Motor neuron (in vitro differentiated cells): ENCODE measurements around the gene UTS2R. TPM values are rescaled to one million over a fixed set of nuclear protein-coding genes. Genes with fewer than 3 reads are reported as not detected.
A peak's percentile ranks its signal among the peaks of the same experiment; 100 is the strongest.

Source experiments
- ATAC-seq, 8 experiments: fragments of 200-7000 bp; cut with Tn5 transposase; replicated peaks in 6 of 8; 2 replicates each; pipeline ENCODE4 v1.8.0; 2021; ENCODE audit warnings: mild to moderate bottlenecking in 8 of 8, moderate library complexity in 8 of 8
- H3K27ac ChIP-seq, 2 donors: fragments of 250-450 bp; sonication (Bioruptor Pico); 2 replicates each; pipeline ENCODE4 v1.9.0; 2021; ENCODE audit warnings: antibody characterized with exemption in 2 of 2, mild to moderate bottlenecking in 2 of 2, moderate library complexity in 1 of 2
- H3K4me1 ChIP-seq, 2 donors: fragments of 250-450 bp; sonication (Bioruptor Pico); replicated peaks in 1 of 2; 2 replicates each; pipeline ENCODE4 v1.6.1; 2021; ENCODE audit warnings: antibody characterized with exemption in 2 of 2, mild to moderate bottlenecking in 2 of 2, moderate library complexity in 1 of 2
- H3K4me3 ChIP-seq, 5 donors: fragments of 250-450 bp; sonication (Bioruptor Pico); 2 replicates each; pipeline ENCODE4 v1.9.0; 2021; ENCODE audit warnings: antibody characterized with exemption in 5 of 5, mild to moderate bottlenecking in 5 of 5, moderate library complexity in 4 of 5
- WGBS, 10 experiments: fragments of 450-650 bp; shearing (Covaris generic); methylation state at CpG; one replicate each; pipeline ENCODE4 v1.0.0; 2022; 5-methylcytosine and 5-hydroxymethylcytosine counted together
- in situ Hi-C, 9 experiments: fragments of 400-800 bp; cut with MboI; loops; one replicate each; pipeline ENCODE4 v1.15.0; 2021; ENCODE audit warnings: low sequenced_read_pairs in 9 of 9, low pct_unique_long_range_greater_than_20kb in 2 of 9; ENCODE audit not compliant: unreplicated experiment in 9 of 9
- total RNA-seq, 8 experiments: library from RNA; unstranded; fragments of 300-600 nt; gene quantifications; 2 replicates each; pipeline versions ENCODE4 v1.2.3 to v1.2.4, GENCODE V29; 2022

The UTS2R gene
- total RNA-seq, 8 experiments from 2014 or later = 0.11 to 0.43 (median 0.13) TPM; not detected in 5

DNA sequence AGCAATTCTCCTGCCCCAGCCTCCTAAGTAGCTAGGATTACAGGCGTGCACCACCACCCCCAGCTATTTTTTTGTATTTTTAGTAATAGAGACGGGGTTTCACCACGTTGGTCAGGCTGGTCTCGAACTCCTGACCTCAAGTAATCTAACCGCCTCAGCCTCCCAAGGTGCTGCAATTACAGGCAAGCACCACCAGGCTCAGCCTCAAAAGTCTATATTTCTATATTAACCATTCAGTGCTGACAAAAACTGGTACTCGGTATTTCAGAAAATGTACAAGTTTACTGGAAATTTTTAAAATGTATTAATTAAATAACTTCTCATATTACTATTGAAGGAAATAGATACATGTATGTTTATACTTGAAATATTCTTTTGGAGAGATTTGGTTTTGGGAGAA is 45.2 kb downstream of the UTS2R start:
- no peak for ATAC-seq

GRCh38 chr17:82418001-82418986 is 46.7 kb downstream of the UTS2R start, which contains the start of the genes HEXD and OGFOD3:
Gene HEXD (plus strand): TSS chr17:82418347. CDS start chr17:82419800, 1,453 bp downstream.
Gene OGFOD3 (minus strand): TSS chr17:82418586. CDS start chr17:82418485, 101 bp downstream.
- in situ Hi-C loops = loop anchor here in 1 of 9 experiments (10.0 kb wide), 1 partner anchor 63 kb away; the partner anchor contains the start of gene TEX19
- 0 to 44% (median 0%) methylated on average over 1 to 6 of the region's 108 CpGs; no CpG with 5 or more reads in 5 of the 10 experiments for WGBS, 10 experiments
- H3K27ac ChIP-seq = peak within 1 kb of the TSS; percentile 93 to 99
- H3K4me3 ChIP-seq = peak within 1 kb of the TSS; percentile 81 to 100 (median 98)
- H3K4me1 ChIP-seq = peaks cover 9 to 12% of the 10 kb centered on the region in 2 donors
- peak; percentile 85 to 93 (median 89) for ATAC-seq

More for the DNA sequence above, 45.2 kb downstream of the UTS2R start:
- WGBS, 10 experiments = 70 to 100% (median 89%) methylated on average over 1 to 6 of the region's 6 CpGs; no CpG with 5 or more reads in 1 of the 10 experiments
- Histone ChIP-seq H3K4me1 (peaks cover 9 to 12% of the 10 kb centered on the region in 2 donors), H3K27ac (no peak overlapping the region), H3K4me3 (no peak overlapping the region)
- in situ Hi-C loops = loop anchor here in 1 of 9 experiments (10.0 kb wide), 1 partner anchor 62 kb away; the partner anchor contains the start of gene TEX19

- no peak overlapping the region for H3K4me3 ChIP-seq
- in situ Hi-C loops = loop anchor here in 1 of 9 experiments (10.0 kb wide), 1 partner anchor 65 kb away; the partner anchor contains the start of gene TEX19
- no peak overlapping the region for H3K27ac ChIP-seq
- ATAC-seq = no peak
- H3K4me1 ChIP-seq = peaks cover 9% of the 10 kb centered on the region in 2 donors
- 47 to 100% (median 100%) methylated on average over 1 to 2 of the region's 2 CpGs; no CpG with 5 or more reads in 3 of the 10 experiments for WGBS, 10 experiments
Measured at GRCh38 chr17:82419540-82419939, 48.0 kb downstream of the UTS2R start.

GRCh38 chr17:82424001-82424862 is 52.7 kb downstream of the UTS2R start:
- no peak overlapping the region for H3K27ac ChIP-seq
- ATAC-seq = peak in 3 of 8 experiments; percentile 52 to 71 (median 57)
- 20 to 82% (median 60%) methylated on average over 2 to 15 of the region's 25 CpGs; no CpG with 5 or more reads in 1 of the 10 experiments for WGBS, 10 experiments
- in situ Hi-C loops = no loop called here
- peaks cover 0 to 3% of the 10 kb centered on the region in 2 donors for H3K4me1 ChIP-seq
- H3K4me3 ChIP-seq = no peak overlapping the region

GRCh38 chr17:82424863-82425159 is 53.2 kb downstream of the UTS2R start:
- in situ Hi-C loops = no loop called here
- Histone ChIP-seq H3K4me1 (no peaks in the 10 kb centered on the region), H3K27ac (no peak overlapping the region), H3K4me3 (no peak overlapping the region)
- 67 to 100% (median 96%) methylated on average over 1 to 2 of the region's 2 CpGs; no CpG with 5 or more reads in 2 of the 10 experiments for WGBS, 10 experiments
- ATAC-seq = no peak

Other genes starting within 250 kb of the UTS2R start
- gene CCDC57, start 158.9 kb upstream of the UTS2R start, total RNA-seq = 10 to 100 TPM; 13.6 to 68.8 (median 26.1) TPM
- 100 to 1,000 TPM in 2 of 8 experiments, 10 to 100 TPM in 5, 1 to 10 TPM in 1; 7.6 to 117 (median 16.2) TPM for gene SLC16A3, start 142.7 kb upstream of the UTS2R start, total RNA-seq
- gene CSNK1D, start 98.1 kb upstream of the UTS2R start, total RNA-seq = 100 to 1,000 TPM in 2 of 8 experiments, 10 to 100 TPM in 6; 24.1 to 109 (median 43.9) TPM
- 1 to 10 TPM in 4 of 8 experiments, under 1 TPM in 3, not detected in 1; 0.33 to 3.8 (median 2.0) TPM for gene CD7, start 54.2 kb upstream of the UTS2R start, total RNA-seq
- gene SECTM1, start 38.0 kb upstream of the UTS2R start, total RNA-seq = 10 to 100 TPM in 2 of 8 experiments, 1 to 10 TPM in 1, under 1 TPM in 4, not detected in 1; 0.22 to 22.4 (median 0.57) TPM
- gene TEX19, start 12.5 kb upstream of the UTS2R start, total RNA-seq = under 1 TPM in 5 of 8 experiments, not detected in 3; 0.14 to 0.63 (median 0.25) TPM
- gene HEXD, start 46.6 kb downstream of the UTS2R start, total RNA-seq = 10 to 100 TPM; 10.3 to 33.4 (median 15.3) TPM
- gene OGFOD3, start 46.8 kb downstream of the UTS2R start, total RNA-seq = 10 to 100 TPM in 7 of 8 experiments, 1 to 10 TPM in 1; 8.1 to 24.5 (median 20.2) TPM
- gene CYBC1, start 79.0 kb downstream of the UTS2R start, total RNA-seq = 10 to 100 TPM; 32.0 to 68.0 (median 52.0) TPM
- gene NARF, start 87.0 kb downstream of the UTS2R start, total RNA-seq = 100 to 1,000 TPM in 3 of 8 experiments, 10 to 100 TPM in 5; 41.4 to 128 (median 70.6) TPM
- gene FOXK2, start 148.0 kb downstream of the UTS2R start, total RNA-seq = 10 to 100 TPM; 27.6 to 63.7 (median 39.4) TPM